ENCODE measurements around the gene APLP1.
A peak's percentile ranks its signal among the peaks of the same experiment; 100 is the strongest.
"Not testable (repeated sequence)": the region's sequence is repeated elsewhere in the genome, so short reads cannot be mapped to it uniquely, and the experiment has no call there.

APLP1 gene

DNA sequence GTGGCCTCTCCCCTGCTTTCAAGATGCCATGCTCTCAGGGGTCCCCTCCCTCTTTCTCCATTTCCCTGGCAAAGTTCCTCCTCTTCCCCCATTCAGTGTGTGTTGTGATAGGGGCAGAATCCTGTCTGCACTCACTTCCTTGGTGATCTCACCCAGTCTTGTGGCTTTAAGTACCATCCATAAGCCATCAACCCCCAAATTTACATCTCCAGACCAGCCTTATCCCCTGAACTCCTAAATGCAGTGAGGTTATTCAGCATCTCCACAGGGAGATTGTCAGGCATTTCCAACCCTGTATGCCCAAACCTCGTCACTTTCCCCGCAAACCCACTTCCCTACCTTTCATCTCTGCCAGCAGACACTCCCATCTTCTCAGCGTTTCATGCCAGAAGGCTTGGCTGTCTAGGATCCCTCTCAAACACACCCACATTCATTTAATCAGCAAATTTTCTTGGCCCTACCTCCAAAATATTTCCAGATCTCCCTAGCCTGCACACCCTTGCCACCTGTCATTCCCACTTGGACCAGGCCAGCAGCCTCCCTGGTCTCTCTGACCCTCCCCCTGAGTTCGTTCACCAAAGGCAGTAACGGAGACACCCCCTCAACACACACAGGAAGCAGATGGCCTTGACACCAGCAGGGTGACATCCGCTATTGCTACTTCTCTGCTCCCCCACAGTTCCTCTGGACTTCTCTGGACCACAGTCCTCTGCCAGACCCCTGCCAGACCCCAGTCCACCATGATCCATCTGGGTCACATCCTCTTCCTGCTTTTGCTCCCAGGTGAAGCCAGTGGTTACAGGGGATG is 33.7 kb downstream of the APLP1 start, which contains the start of gene HCST:
Gene HCST, plus strand, starts transcription at position 676 of the 808 bp plus-strand sequence. Its CDS starts 65 bp downstream, at position 741.
- FAIRE-seq (peak; percentile 93), DNase-seq (ENCODE audit: insufficient read length) (no peak)
- TF ChIP-seq POLR2A (IDR thresholded peaks at IDR 0.05; ENCODE audit: low read depth, low read length) (peak; percentile 55; the same call in 1 of the 2 replicates), POLR2AphosphoS5 (IDR thresholded peaks at IDR 0.05; ENCODE audit: low read depth, low read length) (peak; percentile 64; the same call in 1 of the 2 replicates), TAF1 (IDR thresholded peaks at IDR 0.05; ENCODE audit: borderline replicate concordance, low read depth, low read length) (no peak)

DNA sequence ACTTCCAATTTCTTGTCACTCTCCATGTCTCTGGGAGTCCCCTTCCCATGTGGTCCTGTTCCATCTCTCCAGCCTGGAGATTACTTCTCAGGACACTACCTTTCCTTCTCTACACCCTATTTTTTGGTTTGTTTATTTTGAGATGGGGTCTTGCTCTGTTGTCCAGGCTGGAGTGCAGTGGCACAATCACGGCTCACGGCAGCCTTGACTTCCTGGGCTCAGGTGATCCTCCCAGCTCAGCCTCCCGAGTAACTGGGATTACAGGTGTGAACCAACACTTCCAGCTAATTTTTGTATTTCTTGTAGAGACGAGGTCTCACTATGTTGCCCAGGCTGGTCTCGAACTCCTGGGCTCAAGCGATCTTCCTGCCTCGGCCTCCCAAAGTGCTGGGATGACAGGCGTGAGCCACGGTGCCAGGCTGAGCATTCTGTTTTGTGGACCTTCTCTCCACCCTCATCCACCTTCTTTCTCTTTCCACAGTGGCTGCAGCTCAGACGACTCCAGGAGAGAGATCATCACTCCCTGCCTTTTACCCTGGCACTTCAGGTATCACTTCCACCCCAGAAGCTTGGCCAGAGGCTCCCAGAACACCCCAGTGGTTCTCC is 34.6 kb downstream of the APLP1 start:
- FAIRE-seq (no peak), DNase-seq (ENCODE audit: insufficient read length) (no peak)

DNA sequence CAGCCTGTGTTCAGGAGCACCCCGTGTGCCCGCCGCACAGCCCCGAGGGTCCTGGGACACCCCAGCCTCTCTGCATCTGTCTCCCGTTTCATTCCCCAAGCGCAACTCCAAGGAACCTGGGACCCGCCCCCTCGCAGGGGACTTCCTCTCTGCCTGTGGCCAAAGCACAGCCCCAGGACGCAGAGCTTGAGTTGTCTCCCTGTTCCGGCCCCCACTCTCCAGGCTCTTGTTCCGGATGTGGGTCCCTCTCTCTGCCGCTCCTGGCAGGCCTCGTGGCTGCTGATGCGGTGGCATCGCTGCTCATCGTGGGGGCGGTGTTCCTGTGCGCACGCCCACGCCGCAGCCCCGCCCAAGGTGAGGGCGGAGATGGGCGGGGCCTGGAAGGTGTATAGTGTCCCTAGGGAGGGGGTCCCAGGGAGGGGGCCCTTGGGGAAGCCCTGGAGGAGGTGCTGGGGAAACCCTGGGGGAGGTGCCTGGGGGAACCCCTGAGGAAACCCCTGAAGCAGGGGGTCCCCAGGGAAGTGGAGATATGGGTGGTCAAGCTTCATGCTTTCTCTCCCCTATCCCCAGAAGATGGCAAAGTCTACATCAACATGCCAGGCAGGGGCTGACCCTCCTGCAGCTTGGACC is 35.3 kb downstream of the APLP1 start:
- peak; percentile 90 for FAIRE-seq
- DNase-seq (ENCODE audit: insufficient read length) = peak; percentile 76
- 0 out of 2 replicates have a peak, but pooled peaks have one; percentile 40 for TF ChIP-seq TAF1 (IDR thresholded peaks at IDR 0.05; ENCODE audit: borderline replicate concordance, low read depth, low read length)
- peak; percentile 69; the same call in 1 of the 2 replicates for TF ChIP-seq POLR2A (IDR thresholded peaks at IDR 0.05; ENCODE audit: low read depth, low read length)
- TF ChIP-seq POLR2AphosphoS5 (IDR thresholded peaks at IDR 0.05; ENCODE audit: low read depth, low read length) = peak; percentile 73

More for the DNA sequence above, 34.6 kb downstream of the APLP1 start:
- TF ChIP-seq POLR2A (IDR thresholded peaks at IDR 0.05; ENCODE audit: low read depth, low read length) (no peak), TAF1 (IDR thresholded peaks at IDR 0.05; ENCODE audit: borderline replicate concordance, low read depth, low read length) (no peak), POLR2AphosphoS5 (IDR thresholded peaks at IDR 0.05; ENCODE audit: low read depth, low read length) (no peak)

DNA sequence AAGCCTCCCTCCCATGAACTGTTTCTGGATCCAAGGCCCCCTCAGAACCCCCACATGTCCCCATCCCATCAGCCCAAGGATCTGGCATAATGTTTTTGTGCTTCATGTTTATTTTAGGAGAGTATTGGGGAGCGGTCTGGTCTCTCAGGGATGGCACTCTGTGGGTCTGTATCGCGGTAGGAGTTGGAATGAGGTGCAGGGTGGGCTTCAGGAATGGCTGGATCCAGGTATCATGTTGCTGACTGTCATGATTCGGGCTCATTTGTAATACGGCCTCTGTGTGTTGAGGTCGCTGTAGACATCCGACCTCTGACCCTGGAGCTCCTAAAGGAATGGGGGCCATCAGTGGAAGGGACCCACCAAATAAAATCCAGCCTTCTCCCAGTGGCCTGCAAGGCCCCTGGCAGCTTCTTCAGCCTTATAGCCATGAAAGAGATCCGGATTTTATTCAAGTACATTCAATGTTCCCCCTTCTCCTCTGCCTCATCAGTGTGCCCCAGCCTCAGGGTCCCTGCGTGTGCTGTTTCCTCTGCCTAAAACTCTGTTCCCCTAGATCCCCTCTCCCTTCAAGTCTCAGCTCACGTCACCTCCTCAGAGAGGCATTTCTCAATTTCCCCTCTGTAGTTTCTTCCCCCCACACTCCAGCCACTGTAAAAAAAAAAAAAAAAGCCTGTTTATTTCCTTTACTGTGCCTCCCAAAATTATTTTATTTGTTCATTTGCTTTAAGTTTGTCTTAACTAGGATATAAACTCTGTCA is 36.1 kb downstream of the APLP1 start:
- FAIRE-seq (no peak), DNase-seq (ENCODE audit: insufficient read length) (no peak)
- TF ChIP-seq TAF1 (IDR thresholded peaks at IDR 0.05; ENCODE audit: borderline replicate concordance, low read depth, low read length) = no peak
- no peak for TF ChIP-seq POLR2A (IDR thresholded peaks at IDR 0.05; ENCODE audit: low read depth, low read length)
- no peak for TF ChIP-seq POLR2AphosphoS5 (IDR thresholded peaks at IDR 0.05; ENCODE audit: low read depth, low read length)

DNA sequence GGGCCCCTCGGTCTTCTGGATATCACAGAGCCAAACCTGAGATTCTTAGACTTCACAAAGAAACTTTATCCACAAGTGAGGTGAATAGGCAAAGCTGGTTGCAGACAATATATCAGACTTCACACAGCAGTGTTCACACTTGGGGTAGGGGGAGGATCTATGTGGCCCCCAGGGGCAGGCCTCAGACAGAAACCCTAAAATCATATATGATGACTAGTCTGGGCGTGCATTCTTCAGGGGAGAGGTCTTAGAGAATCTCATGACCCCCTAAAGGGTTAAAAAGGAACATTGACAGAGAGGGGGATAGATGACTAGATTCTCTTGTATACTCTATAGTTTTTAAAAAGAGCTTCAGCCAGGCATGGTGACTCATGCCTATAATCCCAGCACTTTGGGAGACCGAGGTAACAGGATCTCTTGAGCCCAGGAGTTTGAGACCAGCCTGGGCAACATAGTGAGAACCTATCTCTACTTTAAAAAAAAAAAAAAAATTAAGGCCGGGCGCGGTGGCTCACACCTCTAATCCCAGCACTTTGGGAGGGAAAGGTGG is 36.9 kb downstream of the APLP1 start:
- FAIRE-seq (no peak), DNase-seq (ENCODE audit: insufficient read length) (no peak)
- TF ChIP-seq POLR2AphosphoS5 (IDR thresholded peaks at IDR 0.05; ENCODE audit: low read depth, low read length) (no peak), TAF1 (IDR thresholded peaks at IDR 0.05; ENCODE audit: borderline replicate concordance, low read depth, low read length) (no peak), POLR2A (IDR thresholded peaks at IDR 0.05; ENCODE audit: low read depth, low read length) (no peak)

DNA sequence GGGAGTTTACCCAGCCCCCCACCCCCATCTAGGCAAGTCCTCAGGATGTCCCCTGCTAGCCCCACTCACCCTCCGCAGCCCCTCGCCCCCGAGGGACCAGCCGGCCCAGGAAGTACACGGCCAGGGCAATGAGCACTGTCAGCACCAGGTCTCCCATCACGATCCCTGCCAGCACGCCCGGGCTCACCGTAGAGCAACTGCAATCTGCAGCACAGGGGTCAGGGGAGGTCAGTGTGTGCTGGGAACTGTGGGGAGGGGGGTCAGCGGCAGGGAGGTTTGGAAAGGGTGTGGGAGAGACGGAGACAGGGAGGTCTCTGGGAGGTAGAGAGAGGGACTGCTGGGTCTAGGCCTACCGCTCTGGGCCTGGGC is 39.0 kb downstream of the APLP1 start:
- DNase-seq (ENCODE audit: insufficient read length) (no peak), FAIRE-seq (no peak)
- TF ChIP-seq POLR2AphosphoS5 (IDR thresholded peaks at IDR 0.05; ENCODE audit: low read depth, low read length) (no peak), TAF1 (IDR thresholded peaks at IDR 0.05; ENCODE audit: borderline replicate concordance, low read depth, low read length) (no peak)

DNA sequence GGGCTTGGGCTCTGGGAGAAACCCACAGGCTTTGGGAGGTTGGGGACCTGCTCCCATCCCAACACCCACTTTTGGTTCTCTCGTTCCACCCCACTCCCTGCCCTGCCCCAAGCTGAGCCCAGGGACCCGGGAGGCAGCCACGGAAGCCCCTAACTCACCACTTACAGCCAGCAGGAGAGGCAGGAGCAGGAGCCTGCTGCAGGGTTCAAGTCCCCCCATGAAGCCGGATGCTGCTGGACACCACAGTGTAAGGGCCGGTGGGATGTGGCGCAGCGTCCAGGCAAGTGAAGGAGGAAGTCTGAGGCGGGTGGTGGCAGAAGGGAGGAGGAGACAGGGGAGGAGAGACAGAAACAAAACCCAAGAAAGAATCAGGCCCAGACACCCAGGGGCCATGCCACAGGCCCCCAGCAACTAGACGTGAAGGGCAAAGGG is 39.7 kb downstream of the APLP1 start, which contains the start of gene TYROBP:
Gene TYROBP, minus strand, starts transcription at position 286 of the 432 bp plus-strand sequence. Its CDS starts 67 bp downstream, at position 219.
- TF ChIP-seq POLR2A (IDR thresholded peaks at IDR 0.05; ENCODE audit: low read depth, low read length) (no peak), TAF1 (IDR thresholded peaks at IDR 0.05; ENCODE audit: borderline replicate concordance, low read depth, low read length) (no peak), POLR2AphosphoS5 (IDR thresholded peaks at IDR 0.05; ENCODE audit: low read depth, low read length) (no peak)
- no peak for FAIRE-seq
- DNase-seq (ENCODE audit: insufficient read length) = no peak

DNA sequence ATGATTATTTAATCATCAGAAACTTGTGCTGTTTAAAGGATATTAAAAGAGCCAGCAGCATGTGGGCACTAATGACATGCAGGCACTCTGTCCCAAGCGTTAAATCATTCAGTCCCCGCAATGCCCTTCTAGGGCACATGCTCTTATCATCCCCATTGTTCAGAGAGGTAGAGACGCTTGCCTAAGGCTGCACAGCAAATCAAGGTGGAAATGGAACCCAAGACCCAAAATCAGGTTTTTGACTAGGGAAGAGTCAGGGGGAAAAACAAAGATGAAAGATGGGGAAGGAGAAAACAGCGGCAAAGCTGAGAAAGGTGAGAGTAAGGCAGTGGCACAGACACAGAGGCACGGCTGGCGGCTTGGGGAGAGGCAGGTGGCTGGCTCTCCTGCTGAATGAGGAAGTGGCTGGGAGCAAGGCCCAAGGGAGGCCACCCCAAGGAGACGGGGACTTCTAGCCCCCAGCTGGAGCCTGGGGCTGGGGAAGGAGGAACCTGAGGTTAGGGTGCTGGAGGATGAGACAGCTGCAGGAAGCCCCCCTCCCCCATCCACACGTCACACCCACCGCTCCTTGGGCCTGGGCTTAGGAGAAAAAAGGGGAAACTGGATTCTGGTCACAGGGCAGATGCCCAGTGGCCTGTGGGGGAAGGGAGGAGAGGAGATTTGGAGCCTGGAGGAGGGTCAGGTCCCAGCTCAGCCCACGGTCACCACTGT is 40.8 kb downstream of the APLP1 start:
- FAIRE-seq = no peak
- DNase-seq (ENCODE audit: insufficient read length) = no peak
- TF ChIP-seq POLR2AphosphoS5 (IDR thresholded peaks at IDR 0.05; ENCODE audit: low read depth, low read length) (no peak), POLR2A (IDR thresholded peaks at IDR 0.05; ENCODE audit: low read depth, low read length) (no peak), TAF1 (IDR thresholded peaks at IDR 0.05; ENCODE audit: borderline replicate concordance, low read depth, low read length) (no peak)

DNA sequence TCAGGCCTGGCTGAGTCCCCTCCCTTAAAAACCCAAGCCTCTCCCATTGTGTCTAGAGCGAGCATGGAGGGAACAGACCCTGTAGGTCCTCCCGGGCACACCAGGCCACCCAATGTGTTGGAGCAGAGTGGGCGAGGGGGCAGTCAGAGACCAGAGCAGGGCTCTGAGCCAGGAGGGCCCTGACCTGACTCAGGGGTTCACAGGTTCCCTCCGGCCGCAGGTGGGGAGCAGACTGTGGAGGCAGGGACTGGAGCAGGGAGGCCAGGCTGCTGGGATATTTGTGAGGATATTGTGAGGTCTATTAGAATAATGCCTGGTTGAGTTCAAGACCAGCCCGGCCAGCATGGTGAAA is 41.3 kb downstream of the APLP1 start:
- TF ChIP-seq POLR2A (IDR thresholded peaks at IDR 0.05; ENCODE audit: low read depth, low read length) (no peak), POLR2AphosphoS5 (IDR thresholded peaks at IDR 0.05; ENCODE audit: low read depth, low read length) (no peak), TAF1 (IDR thresholded peaks at IDR 0.05; ENCODE audit: borderline replicate concordance, low read depth, low read length) (no peak)
- FAIRE-seq (peak; percentile 64), DNase-seq (ENCODE audit: insufficient read length) (no peak)

DNA sequence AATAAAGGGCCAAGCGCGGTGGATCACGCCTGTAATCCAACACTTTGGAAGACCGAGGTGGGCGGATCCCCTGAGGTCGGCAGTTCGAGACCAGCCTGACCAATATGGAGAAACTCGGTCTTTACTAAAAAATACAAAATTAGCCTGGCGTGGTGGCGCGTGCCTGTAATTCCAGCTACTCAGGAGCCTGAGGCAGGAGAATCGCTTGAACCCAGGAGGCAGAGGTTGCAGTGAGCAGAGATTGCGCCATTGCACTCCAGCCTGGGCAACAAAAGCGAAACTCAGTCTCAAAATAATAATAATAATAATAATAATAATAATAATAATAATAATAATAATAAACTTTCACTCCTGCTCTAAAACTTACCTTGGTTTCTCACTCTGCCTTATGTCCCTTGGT is 42.0 kb downstream of the APLP1 start:
- FAIRE-seq = not testable (repeated sequence)

More for the DNA sequence above, 42.0 kb downstream of the APLP1 start:
- not testable (repeated sequence) for DNase-seq (ENCODE audit: insufficient read length)
